Adipose tissue (tissue), 3 donors: ENCODE results near the gene TTC7B. TPM values are rescaled to one million over a fixed set of nuclear protein-coding genes. Genes with fewer than 3 reads are reported as not detected.

Source experiments
- H3K27ac ChIP-seq: one replicate; pipeline ENCODE4 v1.5.1; 2013; ENCODE audit warnings: low read depth, low read length
- WGBS, 3 donors: extraction: QIAGEN DNeasy Blood & Tissue Kit; methylation state at CpG; one replicate each; pipeline ENCODE4 v1.1.7; 2013; 5-methylcytosine and 5-hydroxymethylcytosine counted together
- polyA plus RNA-seq, 3 donors: library from polyadenylated mRNA; stranded (reverse); fragments of 200-250 nt; gene quantifications; one replicate each; pipeline ENCODE4 v1.2.3, GENCODE V29; 2013
- donor health status: healthy with polysubstance abuse.
- donor health status: Bipolar disorder and iron deficiency.
- donor health status: healthy.

Gene TTC7B
- polyA plus RNA-seq, 3 donors = 14.1 to 35.1 (median 19.7) TPM

- H3K27ac ChIP-seq = no peak overlapping the region
- WGBS, 3 donors = 76 to 91% (median 88%) methylated on average over 5 of the region's 5 CpGs
These were observed 141.5 kb downstream of the TTC7B start for GRCh38 chr14:90674716-90675115.

GRCh38 chr14:90674043-90674670 is 142.1 kb downstream of the TTC7B start:
- H3K27ac ChIP-seq = no peak overlapping the region
- WGBS, 3 donors = 80 to 84% (median 82%) methylated on average over 8 of the region's 8 CpGs

- WGBS, 3 donors = 59 to 68% (median 67%) methylated on average over 10 of the region's 10 CpGs
- no peak overlapping the region for H3K27ac ChIP-seq
These were observed 144.6 kb downstream of the TTC7B start for GRCh38 chr14:90671382-90672234.

GRCh38 chr14:90669731-90670130 is 146.5 kb downstream of the TTC7B start:
- H3K27ac ChIP-seq = no peak overlapping the region
- 83 to 91% (median 84%) methylated on average over 1 of the region's 1 CpG for WGBS, 3 donors

- WGBS, 3 donors = 77 to 97% (median 94%) methylated on average over 3 of the region's 3 CpGs
- no peak overlapping the region for H3K27ac ChIP-seq
These were observed 149.7 kb downstream of the TTC7B start for GRCh38 chr14:90666571-90666970.

- 69 to 85% (median 84%) methylated on average over 9 of the region's 9 CpGs for WGBS, 3 donors
- H3K27ac ChIP-seq = no peak overlapping the region
These were observed 150.8 kb downstream of the TTC7B start for GRCh38 chr14:90665321-90666000.

GRCh38 chr14:90664911-90665310 is 151.3 kb downstream of the TTC7B start:
- no peak overlapping the region for H3K27ac ChIP-seq
- 84 to 93% (median 86%) methylated on average over 1 of the region's 1 CpG for WGBS, 3 donors

GRCh38 chr14:90663680-90664079 is 152.6 kb downstream of the TTC7B start:
- 97 to 98% (median 98%) methylated on average over 5 of the region's 5 CpGs for WGBS, 3 donors
- H3K27ac ChIP-seq = no peak overlapping the region

GRCh38 chr14:90663140-90663539 is 153.1 kb downstream of the TTC7B start:
- 94 to 97% (median 95%) methylated on average over 5 of the region's 5 CpGs for WGBS, 3 donors
- no peak overlapping the region for H3K27ac ChIP-seq

GRCh38 chr14:90661866-90662265 is 154.4 kb downstream of the TTC7B start:
- 88 to 91% (median 90%) methylated on average over 7 of the region's 7 CpGs for whole genome bisulfite sequencing, 3 donors
- H3K27ac ChIP-seq = no peak overlapping the region

GRCh38 chr14:90660865-90661570 is 155.2 kb downstream of the TTC7B start:
- 90 to 92% (median 90%) methylated on average over 17 of the region's 17 CpGs for WGBS, 3 donors
- no peak overlapping the region for H3K27ac ChIP-seq

GRCh38 chr14:90659156-90659555 is 157.1 kb downstream of the TTC7B start:
- H3K27ac ChIP-seq = no peak overlapping the region
- 50 to 66% (median 50%) methylated on average over 2 of the region's 2 CpGs for WGBS, 3 donors

- H3K27ac ChIP-seq = no peak overlapping the region
- 63 to 71% (median 66%) methylated on average over 8 of the region's 8 CpGs for WGBS, 3 donors
These were observed 157.7 kb downstream of the TTC7B start for GRCh38 chr14:90658541-90658967.

- 93 to 96% (median 95%) methylated on average over 12 of the region's 12 CpGs for WGBS, 3 donors
- no peak overlapping the region for H3K27ac ChIP-seq
These were observed 159.3 kb downstream of the TTC7B start for GRCh38 chr14:90656973-90657372.

- no peak overlapping the region for H3K27ac ChIP-seq
- WGBS, 3 donors = 91% methylated on average over 4 of the region's 4 CpGs
These were observed 160.4 kb downstream of the TTC7B start for GRCh38 chr14:90655829-90656228.

GRCh38 chr14:90654831-90655276 is 161.4 kb downstream of the TTC7B start:
- WGBS, 3 donors = 65 to 73% (median 68%) methylated on average over 8 of the region's 8 CpGs
- H3K27ac ChIP-seq = no peak overlapping the region

GRCh38 chr14:90652626-90653025 is 163.6 kb downstream of the TTC7B start:
- no peak overlapping the region for H3K27ac ChIP-seq
- 86 to 91% (median 87%) methylated on average over 6 of the region's 6 CpGs for WGBS, 3 donors

- 76 to 80% (median 76%) methylated on average over 9 of the region's 9 CpGs for WGBS, 3 donors
- H3K27ac ChIP-seq = no peak overlapping the region
These were observed 164.2 kb downstream of the TTC7B start for GRCh38 chr14:90651976-90652560.
